Central memory CD8-positive, alpha-beta T cell (primary cell): ENCODE measurements around the gene BPIFA3.

ENCODE experiments used
- ATAC-seq: fragments of 150-1000 bp; cut with Tn5 transposase; replicated peaks from 2 replicates; pipeline ENCODE4 v1.10.0; 2022; ENCODE audit warnings: mild to moderate bottlenecking, moderate FRiP score, moderate number of reproducible peaks; ENCODE audit not compliant: poor library complexity, severe bottlenecking; ENCODE audit errors: extremely low read depth
- DNase-seq, 2 donors: peaks; one replicate each; pipeline ENCODE4 v3.0.0; 2021; ENCODE audit warnings: low spot score in 2 of 2
- H3K27ac Mint-ChIP-seq: one replicate; pipeline ENCODE4 v1.8.0; 2022; ENCODE audit warnings: low read depth, mild to moderate bottlenecking, moderate library complexity, mixed read lengths
- H3K27me3 Mint-ChIP-seq: one replicate; pipeline ENCODE4 v1.8.0; 2022; ENCODE audit warnings: mixed read lengths
- H3K36me3 Mint-ChIP-seq: one replicate; pipeline ENCODE4 v1.8.0; 2022; ENCODE audit warnings: mild to moderate bottlenecking, moderate library complexity, mixed read lengths; ENCODE audit not compliant: insufficient read depth
- H3K4me1 Mint-ChIP-seq: one replicate; pipeline ENCODE4 v1.8.0; 2022; ENCODE audit warnings: mixed read lengths
- H3K4me3 Mint-ChIP-seq: one replicate; pipeline ENCODE4 v1.8.0; 2022; ENCODE audit warnings: mild to moderate bottlenecking, moderate library complexity, mixed read lengths
- H3K9me3 Mint-ChIP-seq: one replicate; pipeline ENCODE4 v1.8.0; 2022; ENCODE audit warnings: mixed read lengths

The BPIFA3 gene

GRCh38 chr20:33275871-33276270 is 58.7 kb downstream of the BPIFA3 start:
- Mint-ChIP-seq H3K4me1 (no peaks in the 10 kb centered on the region), H3K27me3 (peaks cover 64% of the 10 kb centered on the region), H3K9me3 (no peaks in the 10 kb centered on the region), H3K27ac (no peak overlapping the region), H3K4me3 (no peak overlapping the region), H3K36me3 (no peaks in the 10 kb centered on the region)
- DNase-seq (no peak), ATAC-seq (no peak)

- no peaks in the 10 kb centered on the region for H3K9me3 Mint-ChIP-seq
- H3K4me1 Mint-ChIP-seq: no peaks in the 10 kb centered on the region
- H3K4me3 Mint-ChIP-seq: no peak overlapping the region
- no peak for DNase-seq
- H3K36me3 Mint-ChIP-seq: no peaks in the 10 kb centered on the region
- no peak overlapping the region for H3K27ac Mint-ChIP-seq
- no peak for ATAC-seq
- peaks cover 61% of the 10 kb centered on the region for H3K27me3 Mint-ChIP-seq
Measured at GRCh38 chr20:33276303-33277113, 59.4 kb downstream of the BPIFA3 start.
